Measurements from ENCODE around the gene PTGER4.

GRCh38 chr5:40685193-40685592 is 5.5 kb downstream of the PTGER4 start:
- TF ChIP-seq EZH2 (IDR thresholded peaks at IDR 0.05; ENCODE audit: insufficient read depth, poor library complexity, severe bottlenecking) (no peak), EZH2phosphoT487 (IDR thresholded peaks at IDR 0.05; ENCODE audit: insufficient read depth, low read depth) (no peak)
